GM12878 (cell line): Measurements from ENCODE around the gene RNF112. TPM values are rescaled to one million over a fixed set of nuclear protein-coding genes. Genes with fewer than 3 reads are reported as not detected.
A peak's percentile ranks its signal among the peaks of the same experiment; 100 is the strongest.

Source experiments
- ATAC-seq: fragments of 200-7000 bp; cut with Tn5 transposase; 3 replicates; pipeline ENCODE4 v1.9.1; 2020; ENCODE audit warnings: mild to moderate bottlenecking, moderate library complexity
- BruUV-seq: library from RNA; stranded (reverse); fragments of 400-500 nt; replicated peaks from 2 replicates; lab custom pipeline; 2021; lab: Mats Ljungman, UMichigan
- CTCF ChIA-PET: fragments of 300-600 bp; sonication (Branson Sonifier 250); formaldehyde crosslinking; extraction: SDS; loops from one replicate; lab custom pipeline; 2021; ENCODE audit warnings: inconsistent platforms; lab: Yijun Ruan, JAX
- POLR2A ChIA-PET: fragments of 350-600 bp; formaldehyde crosslinking; extraction: SDS; loops from one replicate; lab custom pipeline; 2021; ENCODE audit warnings: inconsistent platforms; lab: Charles Lee
- RAD21 ChIA-PET: fragments of 300-600 bp; sonication (Branson Sonifier 250); formaldehyde crosslinking; loops from one replicate; lab custom pipeline; 2023; ENCODE audit warnings: antibody characterized with exemption; ENCODE audit not compliant: unreplicated experiment; lab: Charles Lee
- SMC1A ChIA-PET: fragments of 300-600 bp; sonication (Branson Sonifier 250); formaldehyde crosslinking; loops from one replicate; lab custom pipeline; 2023; ENCODE audit not compliant: unreplicated experiment, uncharacterized antibody; lab: Charles Lee
- DNase-seq: peaks from one replicate; pipeline ENCODE4 v3.0.0-alpha.2; 2011; ENCODE audit warnings: low read depth, low spot score
- FAIRE-seq: peaks from 3 replicates; lab custom pipeline; 2011; peaks lifted over from hg19 to GRCh38; lab: Jason Lieb, UNC
- H2AFZ ChIP-seq: 2 replicates; pipeline ENCODE4 v1.6.0; 2011; ENCODE audit warnings: low read depth, low read length, control low read depth; ENCODE audit not compliant: control insufficient read depth
- H3K27ac ChIP-seq: 2 replicates; pipeline ENCODE4 v1.5.1; 2011; ENCODE audit warnings: control low read depth; ENCODE audit not compliant: control insufficient read depth, insufficient read depth
- H3K27me3 ChIP-seq, 2 experiments: replicated peaks in 1 of 2; 2 replicates each; pipeline versions ENCODE4 v1.6.0 to v1.6.1; 2011; ENCODE audit warnings: low read length in 1 of 2; ENCODE audit not compliant: control insufficient read depth in 2 of 2, insufficient read depth in 2 of 2
- H3K36me3 ChIP-seq, 2 experiments: 2 replicates each; pipeline ENCODE4 v1.5.1; 2011; ENCODE audit warnings: low read length in 1 of 2; ENCODE audit not compliant: control insufficient read depth in 2 of 2, insufficient read depth in 2 of 2
- H3K4me1 ChIP-seq: 2 replicates; pipeline ENCODE4 v1.6.1; 2011; ENCODE audit warnings: mild to moderate bottlenecking, low read length, moderate library complexity, mixed read lengths; ENCODE audit not compliant: control insufficient read depth, insufficient read depth
- H3K4me2 ChIP-seq: 2 replicates; pipeline ENCODE4 v1.6.0; 2011; ENCODE audit warnings: control low read depth; ENCODE audit not compliant: control insufficient read depth, insufficient read depth
- H3K4me3 ChIP-seq: fragments of 200-600 bp; sonication (generic); 2 replicates; pipeline ENCODE4 v1.5.1; 2016
- H3K79me2 ChIP-seq: 2 replicates; pipeline ENCODE4 v1.6.0; 2011; ENCODE audit warnings: low read length; ENCODE audit not compliant: control insufficient read depth, insufficient read depth
- H3K9ac ChIP-seq: 2 replicates; pipeline ENCODE4 v1.8.0; 2011; ENCODE audit warnings: low read length, control low read depth, mixed read lengths; ENCODE audit not compliant: control insufficient read depth, insufficient read depth
- H3K9me3 ChIP-seq: replicated peaks from 3 replicates; pipeline ENCODE4 v1.5.1; 2011; ENCODE audit warnings: mild to moderate bottlenecking, low read length; ENCODE audit not compliant: control insufficient read depth, insufficient read depth
- H4K20me1 ChIP-seq: 2 replicates; pipeline ENCODE4 v1.6.0; 2011; ENCODE audit not compliant: control insufficient read depth, insufficient read depth
- BCL11A ChIP-seq: IDR thresholded peaks from 2 replicates; pipeline ENCODE4 v1.6.1; 2011; ENCODE audit warnings: low read depth, low read length
- BMI1 ChIP-seq: fragments of 450-650 bp; IDR thresholded peaks from 2 replicates; pipeline ENCODE4 v1.6.1; 2016; ENCODE audit warnings: mild to moderate bottlenecking, moderate library complexity, borderline replicate concordance
- CBX5 ChIP-seq: sonication (generic); IDR thresholded peaks from 2 replicates; pipeline ENCODE4 v1.6.1; 2016; ENCODE audit warnings: low read depth, moderate library complexity, mild to moderate bottlenecking, inconsistent platforms
- CHD4 ChIP-seq: fragments of 200-600 bp; sonication (generic); IDR thresholded peaks from 2 replicates; pipeline ENCODE4 v1.6.1; 2016; ENCODE audit warnings: mild to moderate bottlenecking
- EP300 ChIP-seq, 2 experiments: fragments of 150-350 bp in 1 of 2; IDR thresholded peaks; 2 replicates each; pipeline ENCODE4 v1.6.1; 2011 to 2012; ENCODE audit warnings: low read depth in 2 of 2, low read length in 2 of 2, borderline replicate concordance in 1 of 2, improper control_type of control experiment in 1 of 2, inconsistent platforms in 1 of 2; ENCODE audit not compliant: control insufficient read depth in 1 of 2
- FOS ChIP-seq: IDR thresholded peaks from 3 replicates; pipeline ENCODE4 v1.6.1; 2011; ENCODE audit warnings: borderline replicate concordance; ENCODE audit not compliant: insufficient read length; ENCODE audit errors: extremely low read depth
- GABPA ChIP-seq: IDR thresholded peaks from 2 replicates; pipeline ENCODE4 v1.6.1; 2014; ENCODE audit warnings: antibody characterized with exemption, low read depth, mild to moderate bottlenecking, inconsistent platforms
- IKZF2 ChIP-seq, 2 experiments: fragments of 450-650 bp; IDR thresholded peaks; 2 replicates each; pipeline ENCODE4 v1.6.1; 2017; ENCODE audit warnings: mild to moderate bottlenecking in 2 of 2, moderate library complexity in 2 of 2
- IRF4 ChIP-seq: IDR thresholded peaks from 2 replicates; pipeline ENCODE4 v1.6.1; 2011; ENCODE audit warnings: low read depth, low read length
- NBN ChIP-seq: fragments of 450-650 bp; IDR thresholded peaks from 2 replicates; pipeline ENCODE4 v1.6.1; 2016
- PAX5 ChIP-seq: IDR thresholded peaks from 2 replicates; pipeline ENCODE4 v1.6.1; 2011; ENCODE audit warnings: low read depth, low read length, borderline replicate concordance
- SMARCA5 ChIP-seq: fragments of 450-650 bp; IDR thresholded peaks from 2 replicates; pipeline ENCODE4 v1.6.1; 2017; ENCODE audit warnings: mild to moderate bottlenecking
- SUPT20H ChIP-seq: IDR thresholded peaks from 2 replicates; pipeline ENCODE4 v1.6.1; 2011; ENCODE audit warnings: low read depth, mild to moderate bottlenecking, low read length, moderate library complexity, borderline replicate concordance; ENCODE audit not compliant: control insufficient read depth
- TCF7 ChIP-seq: IDR thresholded peaks from 2 replicates; pipeline ENCODE4 v1.6.1; 2014; ENCODE audit warnings: antibody characterized with exemption, borderline replicate concordance
- ZNF207 ChIP-seq: fragments of 450-650 bp; IDR thresholded peaks from 2 replicates; pipeline ENCODE4 v1.6.1; 2014; ENCODE audit warnings: antibody characterized with exemption, mild to moderate bottlenecking, borderline replicate concordance
- ZNF622 ChIP-seq: fragments of 450-650 bp; IDR thresholded peaks from 2 replicates; pipeline ENCODE4 v1.6.1; 2017; ENCODE audit warnings: mild to moderate bottlenecking, inconsistent platforms
- WGBS: methylation state at CpG from one replicate; pipeline ENCODE4 v1.1.6; 2016; ENCODE audit warnings: low lambda C conversion rate; ENCODE audit not compliant: insufficient replicate concordance, insufficient coverage; ENCODE audit errors: missing lambda C conversion rate; 5-methylcytosine and 5-hydroxymethylcytosine counted together
- in situ Hi-C: fragments of 300-500 bp; cut with MboI; formaldehyde crosslinking; loops from 9 replicates; pipeline ENCODE4 v1.14.3; 2018; ENCODE audit warnings: mixed read lengths
- intact Hi-C: fragments of 100-400 bp; cut with micrococcal nuclease; formaldehyde crosslinking; loops from one replicate; pipeline ENCODE4 v1.14.2; 2022; ENCODE audit not compliant: unreplicated experiment
- polyA plus RNA-seq, 11 experiments: library from polyadenylated mRNA; depleted of rRNA in 4 of 11; unstranded in 6 of 11; stranded (reverse) in 5 of 11; fragments of >200 nt; fragmentation: Nextera tagmentation in 4 of 11; fragmentation: Illumina TruSeq in 1 of 11; extraction: Ambion mirVana in 4 of 11; extraction: Trizol in 1 of 11; gene quantifications; 1 replicate in 1 of 11; 2 replicates in 10 of 11; pipeline versions ENCODE4 v1.2.1 to v1.2.3, GENCODE V29; 2011 to 2016; ENCODE audit warnings: inconsistent platforms in 2 of 11, missing spikeins in 2 of 11, low read depth in 1 of 11
- total RNA-seq, 4 experiments: library from RNA; depleted of rRNA in 3 of 4; stranded (reverse); fragments of >200 nt in 3 of 4; fragmentation: Illumina TruSeq in 1 of 4; extraction: Trizol in 1 of 4; gene quantifications; 2 replicates each; pipeline versions ENCODE4 v1.2.1 to v1.2.3, GENCODE V29; 2013 to 2021

RNF112 gene
- total and polyA plus RNA-seq, 10 of the 15 experiments (the other 5 are each of a cell fraction or from before 2014, with no cell fraction given), result not detected

- intact Hi-C loops, result loop anchor here (1.0 to 10.0 kb wide), 4 partner anchors 106 to 404 kb away; partner anchors contain the start of gene ALDH3A2
- H3K79me2 ChIP-seq, result no peaks in the 10 kb centered on the region
- in situ Hi-C loops, result loop anchor here (5.0 kb wide), 1 partner anchor 84 kb away; no protein-coding TSS in a partner anchor
- no TSS peak for BruUV-seq
- peak overlapping the region; percentile 98 for H2AFZ ChIP-seq
- RAD21 ChIA-PET, result interaction anchor here (0.8 to 4.4 kb wide), 15 partner anchors 8 to 405 kb away, joined by 3 to 35 read pairs (median 4); partner anchors contain the start of gene MAPK7
- H3K27me3 ChIP-seq, result no peaks in the 10 kb centered on the region; a peak in 2 of 4 replicates
- FAIRE-seq, result no peak
- no peaks in the 10 kb centered on the region for H3K9me3 ChIP-seq
- H3K4me3 ChIP-seq, result peak overlapping the region; percentile 85; the same call in 1 of the 2 replicates
- CTCF ChIA-PET, result interaction anchor here (0.7 to 4.6 kb wide), 35 partner anchors 9 to 512 kb away, joined by 3 to 66 read pairs (median 5); partner anchors contain the start of gene MAPK7
- TF ChIP-seq ZNF207 (peak; percentile 53; the same call in 1 of the 2 replicates), FOS (no peak)
- H3K4me1 ChIP-seq, result peaks cover 7% of the 10 kb centered on the region
- SMC1A ChIA-PET, result interaction anchor here (0.7 to 2.2 kb wide), 11 partner anchors 8 to 403 kb away, joined by 3 to 10 read pairs (median 3); partner anchors contain the start of gene MAPK7
- ATAC-seq, result no peak
- POLR2A ChIA-PET, result interaction anchor here (0.7 to 1.1 kb wide), 3 partner anchors 15 to 547 kb away, joined by 3 to 5 read pairs (median 3); partner anchors contain the start of gene MAPK7
- DNase-seq, result no peak
- 19% methylated on average over 14 of the region's 14 CpGs for WGBS
- H4K20me1 ChIP-seq, result no peaks in the 10 kb centered on the region
- H3K27ac ChIP-seq, result no peak overlapping the region
- H3K36me3 ChIP-seq, result no peaks in the 10 kb centered on the region
- H3K9ac ChIP-seq, result no peak overlapping the region
- peak overlapping the region; percentile 97 for H3K4me2 ChIP-seq
Measured at GRCh38 chr17:19363114-19363438, 48.0 kb upstream of the RNF112 start.

- no peak for ATAC-seq
- H2AFZ ChIP-seq, result no peak overlapping the region
- POLR2A ChIA-PET, result interaction anchor here (1.1 kb wide), 1 partner anchor 84 kb away, joined by 3 read pairs; no protein-coding TSS in a partner anchor
- no peaks in the 10 kb centered on the region for H3K9me3 ChIP-seq
- H3K4me2 ChIP-seq, result no peak overlapping the region
- no peak overlapping the region for H3K27ac ChIP-seq
- BruUV-seq, result no TSS peak
- no peaks in the 10 kb centered on the region for H3K36me3 ChIP-seq
- no peaks in the 10 kb centered on the region for H4K20me1 ChIP-seq
- peaks cover 7% of the 10 kb centered on the region for H3K4me1 ChIP-seq
- TF ChIP-seq CHD4 (no peak), TCF7 (no peak), IRF4 (no peak), BMI1 (no peak), ZNF622 (no peak), NBN (no peak), SMARCA5 (no peak), CBX5 (no peak), EP300 (IDR thresholded peaks at IDR 0.05; ENCODE audit: borderline replicate concordance in 1 of 2, control insufficient read depth in 1 of 2, low read depth in 2 of 2, low read length in 2 of 2) (no peak), SUPT20H (no peak), IKZF2 (IDR thresholded peaks at IDR 0.05) (no peak), GABPA (no peak), PAX5 (no peak), BCL11A (no peak)
- in situ Hi-C loops (loop anchor here (5.0 kb wide), 1 partner anchor 84 kb away; no protein-coding TSS in a partner anchor), intact Hi-C loops (loop anchor here (1.0 to 10.0 kb wide), 4 partner anchors 106 to 403 kb away; partner anchors contain the start of gene ALDH3A2)
- FAIRE-seq, result no peak
- no peak for DNase-seq
- RAD21 ChIA-PET, result interaction anchor here (0.8 to 4.4 kb wide), 9 partner anchors 9 to 284 kb away, joined by 3 to 35 read pairs (median 5); partner anchors contain the start of gene MAPK7
- CTCF ChIA-PET, result interaction anchor here (0.7 to 4.6 kb wide), 31 partner anchors 9 to 404 kb away, joined by 3 to 66 read pairs (median 5); partner anchors contain the start of gene MAPK7
- H3K4me3 ChIP-seq, result no peak overlapping the region
- H3K27me3 ChIP-seq, result no peaks in the 10 kb centered on the region; a peak in 2 of 4 replicates
- SMC1A ChIA-PET, result interaction anchor here (0.7 to 2.2 kb wide), 8 partner anchors 8 to 402 kb away, joined by 3 to 10 read pairs (median 4); partner anchors contain the start of gene MAPK7
- no peaks in the 10 kb centered on the region for H3K79me2 ChIP-seq
- no peak overlapping the region for H3K9ac ChIP-seq
- WGBS, result 31% methylated on average over 6 of the region's 6 CpGs
Measured at GRCh38 chr17:19363460-19364035, 47.5 kb upstream of the RNF112 start.
